NCI-H2029 (cell line): Measurements from ENCODE around the gene NSUN2.

ENCODE experiments used
- DNase-seq: peaks from one replicate; lab custom pipeline; 2025; lab: John Stamatoyannopoulos, UW

Gene NSUN2

GRCh38 chr5:6604341-6604740 is 28.5 kb downstream of the NSUN2 start:
- no peak for DNase-seq

DNA sequence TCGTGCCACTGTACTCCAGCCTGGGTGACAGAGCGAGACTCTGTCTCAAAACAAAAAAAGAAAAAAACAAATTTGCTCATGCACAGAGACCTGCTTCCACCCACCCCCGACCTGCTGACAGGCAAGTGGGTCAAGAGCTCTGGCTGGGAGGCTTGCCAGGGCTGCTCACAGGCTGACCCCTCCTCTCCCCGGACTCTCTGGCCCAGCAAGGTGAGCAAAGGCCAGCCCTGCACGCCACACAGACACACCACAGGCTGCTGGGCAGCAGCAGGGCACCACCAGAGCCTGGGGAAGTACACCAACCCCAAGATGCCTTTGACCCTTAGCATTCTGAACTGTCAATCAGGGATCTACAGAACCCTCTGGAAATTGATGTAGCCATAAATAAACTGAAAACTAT is 29.2 kb downstream of the NSUN2 start:
- DNase-seq = no peak

GRCh38 chr5:6602441-6602840 is 30.4 kb downstream of the NSUN2 start:
- no peak for DNase-seq

DNA sequence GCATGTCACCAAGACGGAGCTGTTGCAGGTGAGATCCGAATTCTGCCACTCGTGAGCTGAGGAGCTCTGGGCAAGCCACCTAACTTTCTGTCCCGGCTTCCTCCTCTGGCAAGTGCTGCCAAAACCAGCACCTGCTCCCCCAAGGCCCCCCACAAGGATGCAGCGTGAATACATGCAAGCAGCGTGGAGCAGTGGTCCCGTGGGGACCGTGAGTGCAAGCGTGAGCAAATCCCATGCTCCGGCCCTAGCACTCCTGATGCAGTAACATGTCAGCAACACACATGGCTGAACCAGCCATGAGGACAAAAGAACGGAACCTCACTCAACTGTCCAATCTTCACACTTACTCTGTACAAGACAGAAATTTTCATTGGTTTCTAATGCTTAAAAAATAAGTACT is 31.0 kb downstream of the NSUN2 start:
- DNase-seq = no peak

DNA sequence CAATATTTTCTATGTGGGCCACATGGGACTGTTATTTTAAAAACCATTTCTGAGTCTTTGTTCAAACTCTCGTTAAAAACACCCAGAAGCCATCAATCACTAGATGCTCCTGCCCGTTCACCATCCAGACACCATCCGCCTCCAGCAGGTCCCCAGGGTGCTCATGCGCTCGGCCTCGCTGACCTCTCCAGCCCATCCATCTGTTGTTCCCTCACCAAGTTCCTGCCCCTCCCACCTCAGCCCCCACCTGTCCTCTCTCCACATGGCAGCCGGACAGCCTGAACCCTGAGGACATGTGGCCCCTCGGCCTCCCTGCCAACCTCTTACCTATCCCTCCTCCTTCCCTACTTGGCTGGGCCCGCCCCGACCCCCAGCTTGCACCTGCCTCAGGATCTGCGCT is 31.6 kb downstream of the NSUN2 start:
- DNase-seq = no peak

DNA sequence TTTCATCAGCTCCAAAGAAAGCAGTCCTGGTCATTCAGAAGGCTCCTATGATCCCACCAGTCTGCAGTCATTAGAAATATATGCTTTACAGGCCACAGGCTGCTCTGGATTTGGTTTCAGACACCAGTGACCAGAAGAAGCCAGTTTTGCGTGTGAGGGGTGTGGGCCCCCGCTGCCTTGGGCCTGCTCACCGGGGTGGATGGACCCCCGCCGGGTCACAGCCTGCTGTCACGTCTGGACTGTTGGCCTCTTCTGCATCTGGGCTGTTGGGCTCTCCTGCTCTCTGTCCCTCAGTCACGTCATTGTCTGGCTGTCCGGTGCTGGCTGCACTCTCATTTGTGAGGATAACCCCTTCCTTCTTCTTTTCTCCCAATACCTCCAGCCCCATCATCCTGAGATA is 33.1 kb downstream of the NSUN2 start:
- no peak for DNase-seq

DNA sequence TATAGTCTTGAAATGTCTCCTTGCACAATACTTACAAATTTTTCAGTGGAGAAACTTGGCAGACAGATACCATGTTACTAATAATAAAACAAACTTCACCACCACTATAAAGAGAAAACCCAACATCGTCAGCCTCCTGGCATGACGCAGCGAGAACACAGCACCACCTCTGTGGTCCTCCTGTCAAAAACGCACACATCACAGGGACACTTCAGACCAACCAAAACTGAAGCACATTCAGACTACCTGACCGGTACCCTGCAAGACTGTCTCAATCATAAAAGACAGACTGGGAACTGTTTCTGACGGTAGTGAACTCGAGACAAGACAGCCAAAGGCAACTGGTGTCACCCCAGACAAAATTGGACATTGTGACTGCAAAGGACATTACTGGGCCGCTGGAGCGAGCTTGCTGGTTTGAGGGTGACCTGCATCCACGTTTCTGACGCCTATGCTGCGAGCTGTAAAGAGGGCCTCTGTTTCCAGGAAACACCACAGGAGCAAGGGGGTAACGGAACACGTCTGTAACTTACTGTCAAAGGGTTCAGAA is 34.4 kb downstream of the NSUN2 start:
- DNase-seq = no peak

DNA sequence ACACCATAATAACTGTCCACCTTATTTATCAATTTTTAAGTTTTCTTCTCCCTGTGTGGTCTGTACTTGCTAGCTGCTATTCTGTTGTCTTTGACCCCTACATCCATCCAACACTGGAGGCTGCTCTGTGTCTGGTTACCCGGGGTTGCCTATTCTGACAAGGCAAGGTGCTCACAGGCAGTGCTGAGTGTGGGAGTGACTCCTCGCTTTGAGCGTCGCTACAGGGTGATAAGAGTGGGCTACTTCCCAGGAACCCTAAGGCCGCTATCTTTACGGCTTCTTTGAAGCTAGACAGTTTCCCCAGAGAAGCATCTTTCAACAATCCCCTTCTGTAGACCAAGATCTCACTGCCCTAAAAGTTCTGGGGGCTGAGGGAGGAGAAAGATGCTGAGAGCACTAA is 35.3 kb downstream of the NSUN2 start:
- DNase-seq = no peak

DNA sequence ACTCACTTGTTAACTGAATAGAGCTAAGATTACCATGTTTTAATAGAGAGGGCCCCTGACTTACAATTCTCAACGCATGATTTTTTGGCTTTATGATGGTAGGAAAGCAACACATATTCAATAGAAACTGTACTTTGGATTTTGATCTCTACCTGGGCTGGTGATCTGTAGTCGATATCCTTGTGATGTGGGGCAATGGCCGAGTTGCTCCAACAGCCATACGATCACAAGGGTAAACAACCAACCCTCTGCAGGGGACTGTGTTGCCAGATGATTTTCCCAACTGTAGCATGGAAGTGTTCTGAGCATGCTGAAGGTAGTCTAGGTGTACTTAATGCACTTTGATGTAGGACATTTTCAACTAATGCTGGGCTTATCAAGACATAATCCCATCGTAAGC is 36.5 kb downstream of the NSUN2 start:
- no peak for DNase-seq

DNA sequence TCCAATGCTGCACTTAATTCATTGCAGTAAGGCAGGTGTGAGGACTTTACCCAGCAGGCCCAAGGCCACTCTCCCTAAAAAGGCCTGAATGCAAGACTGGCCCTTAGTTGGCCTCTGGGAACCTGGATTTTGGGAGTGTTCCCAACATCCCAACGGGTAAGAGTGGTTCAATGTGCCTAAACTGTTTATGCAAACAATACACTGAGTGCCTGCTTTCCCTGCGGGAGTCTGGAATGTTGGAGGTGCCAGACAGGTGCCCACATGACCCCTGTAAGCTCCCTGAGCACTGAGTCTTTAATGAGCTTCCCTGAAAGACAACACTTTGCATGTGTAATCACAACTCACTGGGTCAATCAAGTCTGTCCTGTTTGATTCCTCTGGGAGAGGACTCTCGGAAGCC is 37.4 kb downstream of the NSUN2 start:
- no peak for DNase-seq

- DNase-seq = no peak
Observed at GRCh38 chr5:6594066-6594465, 38.8 kb downstream of the NSUN2 start.

DNA sequence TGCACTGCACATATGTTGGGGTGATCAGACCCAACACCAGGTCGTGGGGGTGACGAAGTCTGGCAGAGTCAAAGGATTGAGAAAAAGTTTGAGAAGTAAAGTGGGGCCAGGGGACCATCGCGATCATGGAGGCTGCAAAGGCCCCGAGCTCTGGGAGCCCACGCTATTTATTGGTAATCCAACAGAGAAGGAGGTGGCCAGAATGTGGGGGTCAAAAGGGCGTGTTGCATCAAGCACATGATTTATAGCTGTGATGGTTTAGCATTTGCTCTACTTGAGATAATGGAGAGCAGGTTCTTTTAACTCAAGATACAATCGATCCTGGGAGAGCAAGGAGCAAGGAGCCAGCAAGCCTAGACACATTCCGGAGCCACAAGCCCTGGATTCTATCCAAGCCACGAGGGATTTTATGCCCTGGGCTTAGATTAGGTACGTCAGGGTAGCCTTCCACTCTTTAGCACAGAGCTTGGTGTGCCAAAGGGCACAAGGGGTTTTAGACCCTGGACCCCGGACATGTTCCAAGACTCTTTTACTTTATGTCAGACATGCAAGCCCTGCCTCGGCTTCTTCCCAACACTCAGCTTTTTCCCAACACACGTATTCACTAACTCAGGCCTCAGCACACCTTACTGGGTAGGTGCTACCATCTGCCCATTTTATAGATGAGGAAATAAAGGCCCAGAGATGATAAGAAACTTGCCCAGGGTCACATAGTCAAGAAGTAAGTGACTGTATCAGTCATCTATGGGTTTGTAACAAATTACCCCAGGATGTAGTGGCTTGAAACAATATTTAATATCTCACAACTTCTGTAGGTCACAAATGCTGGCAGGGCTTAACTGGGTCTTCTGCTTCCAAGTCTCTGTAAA is 39.5 kb downstream of the NSUN2 start:
- no peak for DNase-seq

DNA sequence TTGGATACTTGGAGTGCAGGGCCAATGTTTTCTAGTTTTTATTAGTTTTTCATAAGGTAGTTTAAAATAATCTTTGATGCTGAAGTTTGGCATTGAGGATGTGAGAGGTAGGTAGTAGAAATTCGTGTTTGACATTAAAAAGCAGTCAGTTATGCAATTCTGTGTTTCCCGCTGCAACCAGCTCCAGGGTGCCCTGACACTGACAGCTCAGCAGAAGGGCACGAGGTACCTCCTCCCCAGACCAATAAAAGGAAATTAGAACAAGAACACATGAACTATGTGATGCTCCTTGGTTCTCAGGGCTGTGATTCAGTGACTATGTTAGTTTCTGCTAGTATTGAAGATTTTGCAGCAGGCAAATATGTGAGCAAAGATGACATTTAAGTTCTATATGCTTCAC is 40.2 kb downstream of the NSUN2 start:
- no peak for DNase-seq

DNA sequence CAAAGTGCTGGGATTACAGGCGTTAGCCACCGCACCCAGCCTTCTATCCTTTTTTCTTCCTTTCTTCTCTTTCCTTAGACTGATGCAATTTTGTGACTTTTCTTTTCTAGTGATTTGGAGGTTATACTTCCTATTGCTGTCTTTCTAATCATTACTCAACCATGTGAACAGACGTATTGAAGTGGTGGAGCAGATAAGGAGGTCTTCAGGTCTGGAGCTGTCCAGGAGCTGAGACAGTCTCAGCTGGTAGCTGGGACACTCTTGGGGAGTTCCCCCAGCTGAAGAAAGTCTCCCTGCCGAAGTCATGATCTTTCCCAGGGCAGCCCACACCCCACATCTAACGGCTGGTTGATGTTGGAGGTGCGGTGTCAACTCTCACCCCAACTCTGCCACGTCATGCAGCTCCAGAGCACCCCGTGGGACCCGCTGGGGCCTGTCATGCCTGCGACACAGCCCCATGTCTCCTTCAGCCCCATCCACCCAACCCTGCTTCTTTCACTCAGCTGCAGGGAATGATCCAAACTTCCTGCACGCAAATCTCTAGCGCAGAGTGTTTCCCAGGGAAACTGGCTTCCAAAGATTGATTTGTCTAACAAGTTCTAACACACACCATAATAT is 41.1 kb downstream of the NSUN2 start:
- no peak for DNase-seq

GRCh38 chr5:6590581-6590980 is 42.3 kb downstream of the NSUN2 start:
- DNase-seq = no peak

DNA sequence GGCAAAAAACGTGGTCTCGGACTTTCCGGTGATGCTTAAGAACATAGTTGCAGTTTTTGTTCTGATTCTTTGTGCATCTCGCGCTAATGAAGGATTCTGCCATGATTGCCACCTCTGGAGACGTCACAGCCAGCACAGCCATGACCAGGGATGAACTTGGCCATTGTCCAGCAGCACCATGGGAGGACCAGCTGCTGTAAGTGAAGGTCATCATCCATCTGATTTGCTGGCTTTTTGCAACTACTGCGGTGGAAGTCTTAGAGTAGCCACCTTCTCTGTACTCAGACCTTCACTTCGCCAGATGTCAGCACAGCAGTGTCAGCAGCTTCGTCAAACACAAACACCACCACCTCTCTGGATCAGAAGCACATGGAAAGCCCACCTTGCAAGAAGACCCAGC is 45.7 kb downstream of the NSUN2 start:
- DNase-seq = no peak

DNA sequence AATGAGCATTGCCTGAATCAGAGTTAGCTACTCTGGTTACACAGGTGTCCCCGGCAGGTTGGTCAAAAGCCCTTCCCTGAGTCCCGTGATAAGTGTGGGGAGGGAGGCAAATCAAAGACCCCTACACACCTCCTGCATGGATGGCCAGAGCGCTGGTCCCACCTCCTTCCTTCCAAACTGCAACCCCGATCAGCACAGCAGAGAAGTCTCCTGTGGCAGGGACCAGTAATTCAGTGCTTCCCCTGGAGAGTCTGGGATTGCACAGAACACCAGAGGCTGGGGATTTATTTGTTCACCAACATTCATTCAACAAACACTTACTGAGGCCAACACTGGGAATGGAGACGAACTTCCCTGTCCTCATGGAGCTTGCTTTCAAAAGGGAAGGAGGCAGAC is 46.2 kb downstream of the NSUN2 start:
- no peak for DNase-seq

DNA sequence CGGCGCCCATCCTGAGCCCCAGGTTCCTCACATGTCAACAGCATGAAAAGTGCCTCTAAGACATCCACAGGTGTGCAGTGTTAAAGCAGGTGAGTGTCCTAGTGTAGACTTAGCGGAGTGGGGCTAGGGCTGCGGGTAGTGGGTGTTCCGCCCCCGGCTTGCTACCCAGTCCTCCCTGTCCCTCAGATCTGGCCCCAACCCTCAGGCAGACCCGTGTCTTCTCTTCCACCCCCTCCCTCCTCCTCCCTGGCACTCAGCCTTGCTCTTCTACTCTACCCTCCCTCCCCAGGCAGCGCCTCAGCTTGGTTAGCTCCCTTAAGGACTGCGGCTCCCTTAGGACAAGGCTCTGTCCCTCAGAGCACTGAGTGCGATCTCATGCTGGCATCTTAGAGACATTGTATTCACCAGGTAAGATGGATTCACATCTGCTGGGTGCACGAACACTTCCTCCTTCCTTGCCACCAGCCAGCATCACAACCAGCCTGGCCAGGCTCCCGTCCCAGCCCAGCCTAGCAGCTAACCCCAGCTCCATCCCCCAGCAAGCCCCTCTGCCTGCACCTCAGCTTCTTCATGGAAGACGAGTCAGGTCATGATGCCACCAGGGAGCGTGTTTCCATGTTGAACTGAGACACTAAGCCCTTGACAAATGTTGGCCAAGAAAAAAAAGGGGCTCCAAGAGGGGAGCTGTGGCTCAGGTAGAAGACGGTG is 46.8 kb downstream of the NSUN2 start:
- DNase-seq = no peak

DNA sequence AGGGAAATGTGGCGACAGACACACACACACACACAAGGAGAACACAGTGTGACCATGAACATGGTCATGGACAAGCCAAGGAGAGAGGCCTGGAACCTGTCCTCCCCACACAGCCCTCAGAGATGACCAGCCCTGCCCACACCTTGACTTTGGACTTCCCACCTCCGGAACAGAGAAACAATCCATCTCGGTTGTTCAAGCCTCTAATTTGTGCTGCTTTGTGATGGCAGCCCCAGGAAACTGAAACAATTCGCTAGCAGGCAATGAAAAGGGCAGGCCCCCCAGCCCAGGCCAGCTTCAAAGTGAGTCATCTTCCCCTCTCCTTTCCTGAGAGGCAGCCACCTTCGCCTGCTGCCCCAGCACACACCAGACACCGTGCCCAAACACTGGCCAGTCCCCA is 47.7 kb downstream of the NSUN2 start:
- no peak for DNase-seq

GRCh38 chr5:6584727-6585126 is 48.1 kb downstream of the NSUN2 start:
- no peak for DNase-seq

DNA sequence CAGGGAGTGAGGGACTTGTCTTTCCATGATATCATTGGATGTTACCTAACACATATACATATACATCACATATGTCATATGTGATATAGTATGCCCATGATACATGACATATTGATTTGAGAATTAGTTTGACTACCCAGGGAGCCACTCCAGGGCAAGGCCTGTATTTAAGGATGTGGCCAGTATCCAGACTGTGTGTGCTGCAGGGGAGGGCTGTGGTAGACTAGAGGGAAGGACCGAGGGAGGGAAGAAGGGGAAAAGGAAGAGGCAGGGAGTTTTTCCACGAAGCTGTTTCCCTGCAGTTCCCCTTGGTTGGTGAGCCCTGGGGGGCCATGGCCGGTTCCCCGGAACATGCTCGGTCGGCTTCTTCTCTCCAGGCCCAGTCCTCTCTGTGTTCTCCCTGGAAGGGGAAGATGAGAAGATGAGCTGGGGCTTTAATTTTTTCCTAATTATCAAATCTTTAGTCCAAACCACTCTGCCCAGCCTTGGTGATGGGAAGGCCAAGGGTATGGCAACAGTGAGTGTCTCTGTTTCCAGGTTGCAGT is 48.7 kb downstream of the NSUN2 start:
- DNase-seq = no peak

- peak; percentile 14 for DNase-seq
Observed at GRCh38 chr5:6583049-6583880, 49.6 kb downstream of the NSUN2 start.
